GM23338 (cell line): ENCODE data around the gene RNH1. TPM values are rescaled to one million over a fixed set of nuclear protein-coding genes. Genes with fewer than 3 reads are reported as not detected.

Experiments used
- ATAC-seq: fragments of 200-7000 bp; cut with Tn5 transposase; 3 replicates; pipeline ENCODE4 v1.9.1; 2020
- DNase-seq: peaks from one replicate; pipeline ENCODE4 v3.0.0-alpha.2; 2015; ENCODE audit warnings: low spot score
- H2AFZ ChIP-seq: fragments of 200-600 bp; sonication (generic); 2 replicates; pipeline ENCODE4 v1.8.0; 2016; ENCODE audit warnings: antibody characterized with exemption, mild to moderate bottlenecking, moderate library complexity
- H3F3A ChIP-seq: fragments of 200-600 bp; sonication (generic); replicated peaks from 2 replicates; pipeline ENCODE4 v1.8.0; 2017; ENCODE audit warnings: antibody characterized with exemption, mixed run types, low read depth
- H3K27ac ChIP-seq: fragments of 200-600 bp; sonication (generic); 2 replicates; pipeline ENCODE4 v1.6.1; 2016; ENCODE audit warnings: low read depth
- H3K27me3 ChIP-seq: fragments of 200-600 bp; sonication (generic); 2 replicates; pipeline ENCODE4 v1.8.0; 2016; ENCODE audit warnings: mild to moderate bottlenecking, mixed run types, moderate library complexity; ENCODE audit not compliant: insufficient read depth
- H3K36me3 ChIP-seq: fragments of 200-600 bp; sonication (generic); 2 replicates; pipeline ENCODE4 v1.8.0; 2016; ENCODE audit warnings: mild to moderate bottlenecking; ENCODE audit not compliant: insufficient read depth
- H3K4me1 ChIP-seq: fragments of 200-600 bp; sonication (generic); 2 replicates; pipeline ENCODE4 v1.8.0; 2016; ENCODE audit warnings: mild to moderate bottlenecking, moderate library complexity; ENCODE audit not compliant: insufficient read depth
- H3K4me2 ChIP-seq: fragments of 200-600 bp; sonication (generic); 2 replicates; pipeline ENCODE4 v1.7.1; 2017; ENCODE audit warnings: mixed run types
- H3K4me3 ChIP-seq: fragments of 200-600 bp; sonication (generic); 2 replicates; pipeline ENCODE4 v1.6.1; 2016; ENCODE audit warnings: mixed run types
- H3K79me2 ChIP-seq: fragments of 200-600 bp; sonication (generic); replicated peaks from 2 replicates; pipeline ENCODE4 v1.8.0; 2017; ENCODE audit warnings: mild to moderate bottlenecking; ENCODE audit not compliant: insufficient read depth
- H3K9me2 ChIP-seq: fragments of 200-600 bp; sonication (generic); 2 replicates; pipeline ENCODE4 v1.8.0; 2017; ENCODE audit not compliant: insufficient read depth
- H4K20me1 ChIP-seq: fragments of 200-600 bp; sonication (generic); replicated peaks from 2 replicates; pipeline ENCODE4 v1.8.0; 2017; ENCODE audit warnings: mild to moderate bottlenecking; ENCODE audit not compliant: insufficient read depth
- H3K27ac Mint-ChIP-seq: 2 replicates; pipeline ENCODE4 v1.8.0; 2020; ENCODE audit warnings: inconsistent platforms, mild to moderate bottlenecking, moderate library complexity, mixed read lengths
- H3K27me3 Mint-ChIP-seq: 3 replicates; pipeline ENCODE4 v1.8.0; 2022; ENCODE audit warnings: low read depth, mild to moderate bottlenecking, moderate library complexity, mixed read lengths, inconsistent platforms; ENCODE audit not compliant: insufficient read depth, poor library complexity
- H3K36me3 Mint-ChIP-seq: 3 replicates; pipeline ENCODE4 v1.8.0; 2021; ENCODE audit warnings: low read depth, mild to moderate bottlenecking, inconsistent platforms, moderate library complexity, mixed read lengths
- H3K4me1 Mint-ChIP-seq: 3 replicates; pipeline ENCODE4 v1.8.0; 2020; ENCODE audit warnings: mild to moderate bottlenecking, inconsistent platforms, mixed read lengths
- H3K4me3 Mint-ChIP-seq: 3 replicates; pipeline ENCODE4 v1.8.0; 2021; ENCODE audit warnings: moderate library complexity, mild to moderate bottlenecking, inconsistent platforms, mixed read lengths
- H3K9me3 Mint-ChIP-seq: 3 replicates; pipeline ENCODE4 v1.8.0; 2020; ENCODE audit warnings: moderate library complexity, mild to moderate bottlenecking, inconsistent platforms, mixed read lengths
- CREB1 ChIP-seq: fragments of 250-450 bp; sonication (Bioruptor Pico); IDR thresholded peaks from 2 replicates; pipeline ENCODE4 v1.5.0; 2020; ENCODE audit warnings: low read depth, mild to moderate bottlenecking, moderate library complexity
- CTCF ChIP-seq, 2 experiments: fragments of 200-600 bp in 1 of 2; sonication (generic) in 1 of 2; conservative IDR thresholded peaks; 2 replicates each; pipeline versions ENCODE4 v1.5.1 to v1.6.1; 2016 to 2017; ENCODE audit warnings: antibody characterized with exemption in 2 of 2, low read depth in 2 of 2, mild to moderate bottlenecking in 2 of 2, moderate library complexity in 1 of 2
- EZH2 ChIP-seq: fragments of 200-600 bp; sonication (generic); IDR thresholded peaks from one replicate; pipeline ENCODE4 v1.8.0; 2017; ENCODE audit warnings: antibody characterized with exemption, mild to moderate bottlenecking, low read depth; ENCODE audit not compliant: unreplicated experiment
- EZH2phosphoT487 ChIP-seq: fragments of 200-600 bp; sonication (generic); IDR thresholded peaks from one replicate; pipeline ENCODE4 v1.8.1; 2018; ENCODE audit warnings: antibody characterized with exemption; ENCODE audit not compliant: unreplicated experiment
- JUNB ChIP-seq: IDR thresholded peaks from one replicate; pipeline ENCODE4 v1.6.1; 2016; ENCODE audit warnings: antibody characterized with exemption; ENCODE audit not compliant: unreplicated experiment
- POLR2AphosphoS5 ChIP-seq: IDR thresholded peaks from 2 replicates; pipeline ENCODE4 v1.6.1; 2016; ENCODE audit warnings: antibody characterized with exemption, low read depth
- REST ChIP-seq: IDR thresholded peaks from one replicate; pipeline ENCODE4 v1.6.1; 2018; ENCODE audit warnings: antibody characterized with exemption; ENCODE audit not compliant: unreplicated experiment
- ZNF114 ChIP-seq: fragments of 250-450 bp; sonication (Bioruptor Pico); IDR thresholded peaks from 2 replicates; pipeline ENCODE4 v1.5.0; 2020; ENCODE audit warnings: mild to moderate bottlenecking, moderate library complexity
- polyA plus RNA-seq: library from polyadenylated mRNA; unstranded; fragments of >200 nt; fragmentation: Nextera tagmentation; extraction: Ambion mirVana; gene quantifications from 2 replicates; pipeline ENCODE4 v1.2.1, GENCODE V29; 2016
- total RNA-seq: library from RNA; depleted of rRNA; stranded (reverse); fragments of >200 nt; shearing (Covaris generic); gene quantifications from 2 replicates; pipeline ENCODE4 v1.2.3, GENCODE V29; 2014

RNH1 gene
- total and polyA plus RNA-seq, 2 experiments from 2014 or later = 33.3 to 56.3 TPM

GRCh38 chr11:534396-535209, 27.6 kb upstream of the RNH1 start:
- Histone ChIP-seq H3K27me3 (peaks cover 17% of the 10 kb centered on the region; the same call in 1 of the 2 replicates), H4K20me1 (0 out of 2 replicates have a peak, but pooled peaks cover 2% of the 10 kb centered on the region), H2AFZ (no peak overlapping the region), H3K9me2 (no peaks in the 10 kb centered on the region), H3F3A (peaks cover 11% of the 10 kb centered on the region), H3K36me3 (no peaks in the 10 kb centered on the region), H3K4me2 (peak overlapping the region; percentile 87), H3K4me1 (no peaks in the 10 kb centered on the region; the same call in 1 of the 2 replicates), H3K4me3 (peak overlapping the region; percentile 81), H3K79me2 (no peaks in the 10 kb centered on the region; the same call in 1 of the 2 replicates), H3K27ac (no peak overlapping the region)
- Mint-ChIP-seq H3K27me3 (peaks cover 20% of the 10 kb centered on the region), H3K36me3 (peaks cover 10% of the 10 kb centered on the region; the same call in 2 of the 3 replicates), H3K27ac (no peak overlapping the region), H3K4me3 (peak overlapping the region; percentile 63), H3K9me3 (peaks cover 2% of the 10 kb centered on the region; the same call in 2 of the 3 replicates), H3K4me1 (peaks cover 3% of the 10 kb centered on the region; the same call in 2 of the 3 replicates)
- DNase-seq (peak; percentile 44), ATAC-seq (peak; percentile 1; the same call in 2 of the 3 replicates)
- TF ChIP-seq EZH2phosphoT487 (no peak), JUNB (no peak), CTCF (conservative IDR thresholded peaks at IDR 0.05; ENCODE audit: low read depth in 2 of 2) (no peak), ZNF114 (CRISPR knock-in tag) (no peak)

GRCh38 chr11:533586-534395, 26.7 kb upstream of the RNH1 start:
- no peaks in the 10 kb centered on the region for H3K36me3 ChIP-seq
- peaks cover 10% of the 10 kb centered on the region; the same call in 2 of the 3 replicates for H3K36me3 Mint-ChIP-seq
- H3K4me1 ChIP-seq = no peaks in the 10 kb centered on the region; the same call in 1 of the 2 replicates
- H3K4me2 ChIP-seq = peak overlapping the region; percentile 87; the same call in 1 of the 2 replicates
- H3K27me3 Mint-ChIP-seq = peaks cover 19% of the 10 kb centered on the region
- H3K79me2 ChIP-seq = no peaks in the 10 kb centered on the region; the same call in 1 of the 2 replicates
- no peak for DNase-seq
- H3F3A ChIP-seq = peaks cover 11% of the 10 kb centered on the region
- no peak overlapping the region for H2AFZ ChIP-seq
- no peak overlapping the region for H3K27ac ChIP-seq
- no peak for ATAC-seq
- peaks cover 3% of the 10 kb centered on the region; the same call in 2 of the 3 replicates for H3K4me1 Mint-ChIP-seq
- 0 out of 2 replicates have a peak, but pooled peaks cover 2% of the 10 kb centered on the region for H4K20me1 ChIP-seq
- H3K27ac Mint-ChIP-seq = no peak overlapping the region
- no peaks in the 10 kb centered on the region for H3K9me2 ChIP-seq
- H3K9me3 Mint-ChIP-seq = peaks cover 2% of the 10 kb centered on the region; the same call in 2 of the 3 replicates
- H3K4me3 Mint-ChIP-seq = peak overlapping the region; percentile 41; the same call in 2 of the 3 replicates
- peak overlapping the region; percentile 81 for H3K4me3 ChIP-seq
- peaks cover 17% of the 10 kb centered on the region; the same call in 1 of the 2 replicates for H3K27me3 ChIP-seq
- no peak for TF ChIP-seq JUNB
- TF ChIP-seq ZNF114 (CRISPR knock-in tag) = no peak
- TF ChIP-seq EZH2 = no peak
- no peak for TF ChIP-seq CREB1
- TF ChIP-seq REST = no peak
- no peak for TF ChIP-seq POLR2AphosphoS5
